ENCODE measurements around the gene CDH13.

CDH13 gene

DNA sequence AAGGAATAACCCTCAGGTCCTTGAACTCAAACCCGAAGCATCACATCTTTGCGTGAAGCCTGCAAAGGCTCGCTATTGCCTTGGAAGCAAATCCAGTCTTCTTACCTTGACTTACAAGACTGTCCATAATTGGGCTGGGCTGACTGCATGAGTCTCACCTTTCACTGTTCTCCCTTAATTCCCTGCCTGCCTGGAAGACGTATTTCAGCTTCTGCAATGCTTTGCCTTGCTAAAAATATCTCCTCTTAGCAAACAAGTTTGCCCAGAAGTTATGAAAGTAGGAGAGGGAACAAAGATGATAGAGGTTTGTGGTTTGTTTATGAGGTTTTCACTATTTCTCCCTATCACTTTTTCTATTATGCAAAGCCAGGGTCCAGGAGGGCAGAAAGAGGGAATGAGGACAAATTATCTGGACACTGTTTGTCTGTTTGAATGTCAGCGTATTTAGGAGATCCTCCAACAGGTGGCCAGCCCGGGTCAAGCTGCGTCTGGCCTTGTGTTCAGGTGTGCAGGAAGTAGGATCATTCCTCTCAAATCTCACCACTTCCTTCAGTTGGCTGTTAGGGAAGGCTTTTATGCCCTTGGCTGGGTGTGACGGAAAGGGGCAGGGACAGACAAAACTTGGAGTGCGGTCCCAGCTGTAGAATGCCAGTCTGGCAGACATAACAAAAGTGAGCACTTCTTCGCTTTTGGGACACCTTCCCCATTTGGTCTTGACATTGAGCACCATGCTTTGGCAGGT lies 488.9 kb downstream of the CDH13 start:
- TF ChIP-seq FOXP2 (optimal IDR thresholded peaks at IDR 0.05; ENCODE audit: borderline replicate concordance, extremely low read depth, extremely low read length, insufficient read depth) (no peak), SIN3A (IDR thresholded peaks at IDR 0.05; ENCODE audit: borderline replicate concordance, insufficient read depth, low read length) (no peak), TAF1 (IDR thresholded peaks at IDR 0.05; ENCODE audit: borderline replicate concordance, insufficient read depth, low read length) (no peak), POLR2AphosphoS5 (IDR thresholded peaks at IDR 0.05; ENCODE audit: low read depth, low read length) (no peak)
- TF ChIP-seq, protein P1, sequence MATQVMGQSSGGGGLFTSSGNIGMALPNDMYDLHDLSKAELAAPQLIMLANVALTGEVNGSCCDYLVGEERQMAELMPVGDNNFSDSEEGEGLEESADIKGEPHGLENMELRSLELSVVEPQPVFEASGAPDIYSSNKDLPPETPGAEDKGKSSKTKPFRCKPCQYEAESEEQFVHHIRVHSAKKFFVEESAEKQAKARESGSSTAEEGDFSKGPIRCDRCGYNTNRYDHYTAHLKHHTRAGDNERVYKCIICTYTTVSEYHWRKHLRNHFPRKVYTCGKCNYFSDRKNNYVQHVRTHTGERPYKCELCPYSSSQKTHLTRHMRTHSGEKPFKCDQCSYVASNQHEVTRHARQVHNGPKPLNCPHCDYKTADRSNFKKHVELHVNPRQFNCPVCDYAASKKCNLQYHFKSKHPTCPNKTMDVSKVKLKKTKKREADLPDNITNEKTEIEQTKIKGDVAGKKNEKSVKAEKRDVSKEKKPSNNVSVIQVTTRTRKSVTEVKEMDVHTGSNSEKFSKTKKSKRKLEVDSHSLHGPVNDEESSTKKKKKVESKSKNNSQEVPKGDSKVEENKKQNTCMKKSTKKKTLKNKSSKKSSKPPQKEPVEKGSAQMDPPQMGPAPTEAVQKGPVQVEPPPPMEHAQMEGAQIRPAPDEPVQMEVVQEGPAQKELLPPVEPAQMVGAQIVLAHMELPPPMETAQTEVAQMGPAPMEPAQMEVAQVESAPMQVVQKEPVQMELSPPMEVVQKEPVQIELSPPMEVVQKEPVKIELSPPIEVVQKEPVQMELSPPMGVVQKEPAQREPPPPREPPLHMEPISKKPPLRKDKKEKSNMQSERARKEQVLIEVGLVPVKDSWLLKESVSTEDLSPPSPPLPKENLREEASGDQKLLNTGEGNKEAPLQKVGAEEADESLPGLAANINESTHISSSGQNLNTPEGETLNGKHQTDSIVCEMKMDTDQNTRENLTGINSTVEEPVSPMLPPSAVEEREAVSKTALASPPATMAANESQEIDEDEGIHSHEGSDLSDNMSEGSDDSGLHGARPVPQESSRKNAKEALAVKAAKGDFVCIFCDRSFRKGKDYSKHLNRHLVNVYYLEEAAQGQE (IDR thresholded peaks at IDR 0.05; ENCODE audit: insufficient read depth in 1 of 2, low read depth in 2 of 2, low read length in 2 of 2): no peak

DNA sequence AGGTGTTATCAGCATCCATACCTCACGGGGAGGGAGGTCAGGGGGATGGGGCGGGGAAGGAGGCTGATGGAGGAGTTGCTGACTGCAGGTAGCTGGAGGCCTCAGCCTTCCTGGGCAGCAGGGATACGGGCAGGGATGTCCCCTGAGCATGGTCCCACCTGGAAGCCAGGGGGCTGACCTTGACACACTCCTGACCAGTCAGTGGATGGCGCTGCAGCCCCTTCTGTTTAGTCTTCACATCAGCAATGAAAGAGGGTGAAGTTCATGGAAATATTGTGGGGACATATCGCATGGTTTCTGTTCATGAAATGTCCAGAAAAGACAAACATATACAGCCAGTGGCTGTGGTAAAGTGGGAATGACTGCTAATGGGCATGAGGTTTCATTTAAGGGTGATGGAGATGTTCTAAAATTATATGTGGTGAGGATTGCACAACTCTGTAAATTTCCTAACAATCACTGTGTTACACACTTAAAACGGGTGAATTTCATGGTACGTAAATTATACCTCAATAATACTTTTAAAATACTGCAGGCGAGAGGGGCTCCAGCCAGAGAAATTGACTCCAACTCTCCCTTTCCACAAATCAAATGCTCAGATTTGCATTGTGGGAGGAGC lies 489.6 kb downstream of the CDH13 start:
- TF ChIP-seq SIN3A (IDR thresholded peaks at IDR 0.05; ENCODE audit: borderline replicate concordance, insufficient read depth, low read length) (no peak), POLR2AphosphoS5 (IDR thresholded peaks at IDR 0.05; ENCODE audit: low read depth, low read length) (no peak), TAF1 (IDR thresholded peaks at IDR 0.05; ENCODE audit: borderline replicate concordance, insufficient read depth, low read length) (no peak), FOXP2 (optimal IDR thresholded peaks at IDR 0.05; ENCODE audit: borderline replicate concordance, extremely low read depth, extremely low read length, insufficient read depth) (no peak)
- TF ChIP-seq, protein P1 (IDR thresholded peaks at IDR 0.05; ENCODE audit: insufficient read depth in 1 of 2, low read depth in 2 of 2, low read length in 2 of 2): no peak

DNA sequence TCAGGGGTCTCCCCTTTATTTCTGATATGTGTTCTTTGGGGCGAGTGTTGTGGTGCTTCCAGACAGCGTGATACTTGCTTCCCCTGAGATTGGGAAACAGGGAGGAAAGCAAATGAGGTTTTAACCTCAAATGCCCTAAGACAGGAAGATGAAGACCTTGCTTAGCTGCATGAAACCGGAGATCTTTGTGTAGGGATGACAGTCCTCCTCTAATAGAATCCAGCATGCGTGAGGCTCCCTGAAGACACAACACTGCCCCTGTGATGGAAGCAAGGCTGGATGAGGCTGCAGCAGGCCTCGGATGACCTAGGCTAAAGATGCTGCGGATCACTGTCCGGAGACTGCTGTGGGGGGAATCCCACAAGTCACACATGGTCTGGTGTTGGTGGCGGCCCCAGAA lies 491.0 kb downstream of the CDH13 start:
- TF ChIP-seq FOXP2 (optimal IDR thresholded peaks at IDR 0.05; ENCODE audit: borderline replicate concordance, extremely low read depth, extremely low read length, insufficient read depth): no peak
- TF ChIP-seq, protein P1 (IDR thresholded peaks at IDR 0.05; ENCODE audit: insufficient read depth in 1 of 2, low read depth in 2 of 2, low read length in 2 of 2): no peak
- no peak for TF ChIP-seq SIN3A (IDR thresholded peaks at IDR 0.05; ENCODE audit: borderline replicate concordance, insufficient read depth, low read length)
- no peak for TF ChIP-seq TAF1 (IDR thresholded peaks at IDR 0.05; ENCODE audit: borderline replicate concordance, insufficient read depth, low read length)
- TF ChIP-seq POLR2AphosphoS5 (IDR thresholded peaks at IDR 0.05; ENCODE audit: low read depth, low read length): no peak

DNA sequence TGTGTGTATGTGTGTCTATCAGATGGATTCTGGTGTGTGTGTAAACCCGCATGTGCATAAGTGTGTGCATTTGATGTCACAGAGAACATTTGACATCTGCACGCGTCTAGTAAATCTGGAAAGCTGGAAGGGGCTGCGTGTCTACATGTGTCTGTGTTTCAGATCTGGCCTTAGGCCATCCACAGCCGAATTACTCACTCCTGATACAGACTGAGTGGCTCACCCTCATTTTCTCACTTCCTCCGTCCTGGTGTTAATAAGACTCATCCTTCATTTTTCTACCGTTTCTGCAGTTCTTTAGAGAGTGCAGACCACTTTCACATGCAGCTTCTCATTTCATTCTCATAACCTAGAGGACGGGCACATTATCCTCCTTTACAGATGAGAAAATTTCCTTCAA lies 491.6 kb downstream of the CDH13 start:
- TF ChIP-seq POLR2AphosphoS5 (IDR thresholded peaks at IDR 0.05; ENCODE audit: low read depth, low read length) (no peak), TAF1 (IDR thresholded peaks at IDR 0.05; ENCODE audit: borderline replicate concordance, insufficient read depth, low read length) (no peak), FOXP2 (optimal IDR thresholded peaks at IDR 0.05; ENCODE audit: borderline replicate concordance, extremely low read depth, extremely low read length, insufficient read depth) (no peak), SIN3A (IDR thresholded peaks at IDR 0.05; ENCODE audit: borderline replicate concordance, insufficient read depth, low read length) (no peak)
- TF ChIP-seq, protein P1 (IDR thresholded peaks at IDR 0.05; ENCODE audit: insufficient read depth in 1 of 2, low read depth in 2 of 2, low read length in 2 of 2): no peak
